ENCODE results near the gene CENPX. TPM values are rescaled to one million over a fixed set of nuclear protein-coding genes. Genes with fewer than 3 reads are reported as not detected.

CENPX gene
- total and polyA plus RNA-seq, 2 donors, result 19.1 to 124 TPM

- WGBS, result 74% methylated on average over 19 of the region's 19 CpGs
- H3K36me3 ChIP-seq (ENCODE audit: insufficient read depth), result peaks cover 6% of the 10 kb centered on the region
These were observed 36.8 kb upstream of the CENPX start for GRCh38 chr17:82059272-82060000.

GRCh38 chr17:82058855-82059249, 36.2 kb upstream of the CENPX start:
- peaks cover 6% of the 10 kb centered on the region for H3K36me3 ChIP-seq (ENCODE audit: insufficient read depth)
- H3K4me1 ChIP-seq (ENCODE audit: insufficient read depth), result no peaks in the 10 kb centered on the region
- no peak for DNase-seq (ENCODE audit: extremely low spot score)
- H3K4me3 ChIP-seq (ENCODE audit: low read depth, low read length), result no peak overlapping the region
- no peak overlapping the region for H3K27ac ChIP-seq (ENCODE audit: low read depth)
- WGBS, result 79% methylated on average over 10 of the region's 10 CpGs

More at GRCh38 chr17:82059272-82060000, 36.8 kb upstream of the CENPX start:
- no peak overlapping the region for H3K4me3 ChIP-seq (ENCODE audit: low read depth, low read length)
- no peak for DNase-seq (ENCODE audit: extremely low spot score)
- H3K4me1 ChIP-seq (ENCODE audit: insufficient read depth), result no peaks in the 10 kb centered on the region
- H3K27ac ChIP-seq (ENCODE audit: low read depth), result no peak overlapping the region

- Histone ChIP-seq H3K4me1 (ENCODE audit: insufficient read depth) (no peaks in the 10 kb centered on the region), H3K36me3 (ENCODE audit: insufficient read depth) (peaks cover 6% of the 10 kb centered on the region), H3K4me3 (ENCODE audit: low read depth, low read length) (no peak overlapping the region), H3K27ac (ENCODE audit: low read depth) (no peak overlapping the region)
- 75% methylated on average over 17 of the region's 17 CpGs for WGBS
- DNase-seq (ENCODE audit: extremely low spot score), result no peak
These were observed 35.7 kb upstream of the CENPX start for GRCh38 chr17:82058230-82058854.

GRCh38 chr17:82056729-82057621, 34.3 kb upstream of the CENPX start:
- Histone ChIP-seq H3K27ac (ENCODE audit: low read depth) (no peak overlapping the region), H3K36me3 (ENCODE audit: insufficient read depth) (peaks cover 6% of the 10 kb centered on the region), H3K4me1 (ENCODE audit: insufficient read depth) (peaks cover 2% of the 10 kb centered on the region), H3K4me3 (ENCODE audit: low read depth, low read length) (no peak overlapping the region)
- 80% methylated on average over 29 of the region's 29 CpGs for WGBS
- DNase-seq (ENCODE audit: extremely low spot score), result no peak

GRCh38 chr17:82055965-82056728, 33.5 kb upstream of the CENPX start:
- H3K4me1 ChIP-seq (ENCODE audit: insufficient read depth), result peaks cover 2% of the 10 kb centered on the region
- peaks cover 6% of the 10 kb centered on the region for H3K36me3 ChIP-seq (ENCODE audit: insufficient read depth)
- no peak for DNase-seq (ENCODE audit: extremely low spot score)
- WGBS, result 88% methylated on average over 28 of the region's 28 CpGs
- H3K4me3 ChIP-seq (ENCODE audit: low read depth, low read length), result no peak overlapping the region
- H3K27ac ChIP-seq (ENCODE audit: low read depth), result no peak overlapping the region

- Histone ChIP-seq H3K27ac (ENCODE audit: low read depth) (no peak overlapping the region), H3K4me3 (ENCODE audit: low read depth, low read length) (no peak overlapping the region), H3K4me1 (ENCODE audit: insufficient read depth) (peaks cover 2% of the 10 kb centered on the region), H3K36me3 (ENCODE audit: insufficient read depth) (peaks cover 6% of the 10 kb centered on the region)
- no peak for DNase-seq (ENCODE audit: extremely low spot score)
- 84% methylated on average over 26 of the region's 26 CpGs for WGBS
These were observed 32.6 kb upstream of the CENPX start for GRCh38 chr17:82055023-82055964.

- no peak for DNase-seq (ENCODE audit: extremely low spot score)
- peaks cover 5% of the 10 kb centered on the region for H3K36me3 ChIP-seq (ENCODE audit: insufficient read depth)
- H3K4me1 ChIP-seq (ENCODE audit: insufficient read depth), result peaks cover 2% of the 10 kb centered on the region
- no peak overlapping the region for H3K27ac ChIP-seq (ENCODE audit: low read depth)
- H3K4me3 ChIP-seq (ENCODE audit: low read depth, low read length), result no peak overlapping the region
- WGBS, result 90% methylated on average over 38 of the region's 38 CpGs
These were observed 31.8 kb upstream of the CENPX start for GRCh38 chr17:82054351-82055022.

GRCh38 chr17:82053556-82054263, 31.0 kb upstream of the CENPX start:
- WGBS, result 92% methylated on average over 28 of the region's 28 CpGs
- H3K4me1 ChIP-seq (ENCODE audit: insufficient read depth), result peaks cover 2% of the 10 kb centered on the region
- DNase-seq (ENCODE audit: extremely low spot score), result no peak
- H3K36me3 ChIP-seq (ENCODE audit: insufficient read depth), result peaks cover 5% of the 10 kb centered on the region
- no peak overlapping the region for H3K4me3 ChIP-seq (ENCODE audit: low read depth, low read length)
- no peak overlapping the region for H3K27ac ChIP-seq (ENCODE audit: low read depth)

- no peak overlapping the region for H3K4me3 ChIP-seq (ENCODE audit: low read depth, low read length)
- WGBS, result 92% methylated on average over 19 of the region's 19 CpGs
- peaks cover 2% of the 10 kb centered on the region for H3K4me1 ChIP-seq (ENCODE audit: insufficient read depth)
- DNase-seq (ENCODE audit: extremely low spot score), result no peak
- peaks cover 5% of the 10 kb centered on the region for H3K36me3 ChIP-seq (ENCODE audit: insufficient read depth)
- H3K27ac ChIP-seq (ENCODE audit: low read depth), result no peak overlapping the region
These were observed 30.5 kb upstream of the CENPX start for GRCh38 chr17:82053130-82053529.

GRCh38 chr17:82052638-82053059, 30.0 kb upstream of the CENPX start:
- peaks cover 5% of the 10 kb centered on the region for H3K36me3 ChIP-seq (ENCODE audit: insufficient read depth)

GRCh38 chr17:82051776-82052637, 29.3 kb upstream of the CENPX start, which contains the start of the genes GPS1 and RFNG:
Gene GPS1 (plus strand): TSS chr17:82051898. CDS start chr17:82051932, 34 bp downstream.
Gene RFNG (minus strand): TSS chr17:82051811. CDS start chr17:82051766, 45 bp downstream.
- Histone ChIP-seq H3K4me3 (ENCODE audit: low read depth, low read length) (peak within 1 kb of the TSS; percentile 96), H3K4me1 (ENCODE audit: insufficient read depth) (peaks cover 2% of the 10 kb centered on the region), H3K27ac (ENCODE audit: low read depth) (no peak within 1 kb of the TSS), H3K36me3 (ENCODE audit: insufficient read depth) (peaks cover 4% of the 10 kb centered on the region)
- under 1% methylated on average over 94 of the region's 94 CpGs for WGBS
- DNase-seq (ENCODE audit: extremely low spot score), result no peak

More at GRCh38 chr17:82052638-82053059, 30.0 kb upstream of the CENPX start:
- H3K27ac ChIP-seq (ENCODE audit: low read depth), result no peak overlapping the region
- peaks cover 2% of the 10 kb centered on the region for H3K4me1 ChIP-seq (ENCODE audit: insufficient read depth)
- DNase-seq (ENCODE audit: extremely low spot score), result no peak
- 28% methylated on average over 19 of the region's 19 CpGs for WGBS
- H3K4me3 ChIP-seq (ENCODE audit: low read depth, low read length), result peak overlapping the region; percentile 96

Data from urinary bladder (tissue), 4 donors.